Left forelimb (tissue), 1 donor: ENCODE measurements around the gene S100A1.
"Not testable (repeated sequence)": the region's sequence is repeated elsewhere in the genome, so short reads cannot be mapped to it uniquely, and the experiment has no call there.

ENCODE experiments used
- DNase-seq: peaks from one replicate; pipeline ENCODE4 v3.0.0-alpha.2; 2018; ENCODE audit warnings: low spot score

The S100A1 gene

GRCh38 chr1:153631047-153632022 is 3.1 kb downstream of the S100A1 start:
- no peak for DNase-seq

DNA sequence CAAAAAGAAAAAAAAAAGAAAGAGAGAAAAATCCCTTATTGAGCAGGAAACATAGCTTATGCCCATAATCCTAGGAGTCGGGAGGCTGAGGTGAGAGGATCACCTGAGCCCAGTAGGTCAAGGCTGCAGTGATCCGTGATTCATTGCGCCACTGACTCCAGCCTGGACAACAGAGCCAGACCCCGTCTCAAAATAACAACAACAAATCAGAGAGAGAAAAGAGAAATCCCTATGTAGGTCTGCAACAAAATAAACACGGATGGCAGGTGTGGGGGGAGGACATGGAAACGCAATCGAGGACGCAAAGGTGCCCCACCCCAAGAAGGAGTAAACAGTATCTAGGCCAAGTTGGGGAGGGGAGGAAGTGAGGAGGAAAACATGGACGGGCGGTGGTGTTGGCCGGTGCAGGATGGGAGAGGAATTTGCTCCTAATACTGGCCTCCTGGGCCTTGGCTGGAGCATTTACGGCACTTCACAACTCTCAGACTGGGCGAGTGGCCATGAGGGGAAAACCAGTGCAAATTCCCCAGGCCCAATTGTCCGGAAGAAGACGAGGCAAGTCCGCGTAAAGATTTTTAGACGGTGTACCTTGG is 5.0 kb downstream of the S100A1 start:
- DNase-seq, result no peak

DNA sequence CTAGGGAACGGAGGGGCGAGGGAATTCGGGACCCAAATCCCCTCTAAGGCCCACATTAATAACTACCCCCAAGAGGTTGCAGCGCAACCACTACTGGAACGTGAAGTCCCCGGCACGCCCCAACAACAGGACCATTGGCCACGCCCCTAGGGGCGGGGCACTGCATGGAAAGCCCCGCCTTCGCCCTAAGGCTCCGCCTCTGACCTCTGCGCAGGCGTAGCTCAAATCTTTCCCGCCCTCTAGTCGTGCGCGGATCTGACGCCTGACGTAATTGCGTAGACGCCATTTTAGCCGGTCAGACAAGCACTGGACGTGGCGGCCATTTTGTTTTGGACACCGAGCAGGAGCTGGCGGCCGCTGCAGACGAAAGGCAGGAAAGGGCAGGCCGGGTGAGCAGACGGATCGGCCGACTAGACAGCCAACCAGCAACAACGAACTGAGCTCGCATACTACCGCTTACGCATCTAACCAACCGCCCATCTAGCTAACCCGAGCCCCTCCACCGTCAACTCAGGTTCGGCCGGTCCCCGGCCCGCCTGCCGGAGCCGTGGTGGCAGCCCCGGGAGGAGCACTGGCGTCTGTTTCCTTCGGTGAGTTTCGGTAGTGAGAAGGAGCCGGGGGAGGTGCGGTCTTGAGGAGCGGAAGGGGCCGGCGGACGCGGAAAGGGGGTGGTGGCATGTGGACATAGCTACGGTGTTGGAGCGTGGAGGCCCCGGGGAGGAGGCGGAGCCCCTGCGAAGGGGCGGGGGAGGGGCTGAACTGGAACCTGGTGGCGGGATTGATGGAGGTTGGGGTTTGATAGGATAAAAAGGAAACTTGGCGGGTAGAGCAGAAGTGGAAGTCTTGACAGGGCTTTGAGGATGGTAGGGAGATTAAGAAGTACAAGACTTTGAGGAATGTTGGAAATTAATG is 5.8 kb downstream of the S100A1 start, which contains the start of gene CHTOP:
Gene CHTOP (plus strand): TSS at position 313 of the 912 bp plus-strand sequence. CDS start 2,523 bp downstream, outside the sequence.
- peak; percentile 96 for DNase-seq

DNA sequence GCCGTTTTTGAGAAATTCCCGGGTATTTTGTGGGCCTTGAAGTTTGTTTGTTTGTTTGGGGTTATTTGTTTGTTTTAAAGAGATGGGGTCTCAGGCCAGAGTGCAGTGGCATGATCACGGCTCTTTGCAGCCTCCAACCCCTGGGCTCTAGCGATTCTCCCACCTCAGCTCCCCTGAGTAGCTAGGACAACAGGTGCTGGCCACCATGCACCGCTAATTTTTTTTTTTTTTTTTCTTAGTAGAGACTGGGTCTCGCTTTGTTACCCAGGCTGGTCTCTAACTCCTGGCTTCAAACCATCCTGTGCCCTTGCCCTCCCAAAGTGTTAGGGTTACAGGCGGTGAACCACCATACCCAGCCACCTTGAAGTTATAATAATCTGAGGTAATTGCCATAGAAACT is 7.6 kb downstream of the S100A1 start:
- DNase-seq, result no peak

GRCh38 chr1:153636312-153636711 is 8.1 kb downstream of the S100A1 start:
- DNase-seq, result no peak

- DNase-seq, result no peak
These were observed 10.0 kb downstream of the S100A1 start for GRCh38 chr1:153638261-153638660.

- DNase-seq, result no peak
These were observed 11.0 kb downstream of the S100A1 start for GRCh38 chr1:153639280-153639679.

GRCh38 chr1:153640213-153640612 is 12.0 kb downstream of the S100A1 start:
- DNase-seq, result not testable (repeated sequence)

- DNase-seq, result no peak
These were observed 12.6 kb downstream of the S100A1 start for GRCh38 chr1:153640861-153641260.

GRCh38 chr1:153642161-153642560 is 13.9 kb downstream of the S100A1 start:
- DNase-seq, result no peak

DNA sequence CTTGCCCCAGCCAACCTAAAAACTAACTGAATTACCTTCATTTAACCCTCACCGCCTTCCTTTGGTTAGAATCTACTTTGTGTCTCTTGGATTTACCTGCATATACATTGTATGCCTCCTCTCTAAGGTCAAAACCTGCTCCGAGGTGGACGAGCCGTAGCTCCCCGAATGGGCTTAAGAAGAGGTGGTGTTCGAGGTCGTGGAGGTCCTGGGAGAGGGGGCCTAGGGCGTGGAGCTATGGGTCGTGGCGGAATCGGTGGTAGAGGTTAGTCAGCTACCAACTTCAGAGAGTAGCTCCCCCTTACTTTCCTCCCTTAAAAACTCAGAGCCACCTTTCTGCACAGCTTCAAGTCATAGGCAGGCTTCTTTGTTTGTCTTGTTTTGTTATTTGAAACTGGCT is 14.9 kb downstream of the S100A1 start:
- no peak for DNase-seq

- DNase-seq, result no peak
These were observed 15.6 kb downstream of the S100A1 start for GRCh38 chr1:153643816-153644215.

GRCh38 chr1:153646672-153647345 is 18.6 kb downstream of the S100A1 start:
- DNase-seq, result no peak

DNA sequence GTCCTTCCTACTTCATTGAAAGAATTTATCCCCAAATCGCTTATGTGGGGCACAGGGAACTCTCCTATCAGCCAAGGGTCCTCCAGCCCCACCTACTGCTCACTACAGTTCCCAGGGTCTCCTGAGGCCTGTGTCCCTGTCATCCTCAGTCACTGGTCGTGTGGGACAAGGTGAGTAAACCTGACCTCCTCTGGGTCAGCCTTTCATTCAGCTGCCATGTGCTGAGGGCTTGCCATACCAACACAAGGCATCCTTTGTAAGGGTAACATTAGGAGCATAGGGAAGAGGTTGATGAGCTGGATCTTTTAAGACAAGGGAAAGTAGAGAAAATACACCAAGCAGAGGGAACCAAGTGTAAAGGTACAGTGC is 19.1 kb downstream of the S100A1 start:
- DNase-seq, result no peak

- DNase-seq, result no peak
These were observed 19.9 kb downstream of the S100A1 start for GRCh38 chr1:153648000-153648643.

- DNase-seq, result no peak
These were observed 21.1 kb downstream of the S100A1 start for GRCh38 chr1:153649137-153649862.

DNA sequence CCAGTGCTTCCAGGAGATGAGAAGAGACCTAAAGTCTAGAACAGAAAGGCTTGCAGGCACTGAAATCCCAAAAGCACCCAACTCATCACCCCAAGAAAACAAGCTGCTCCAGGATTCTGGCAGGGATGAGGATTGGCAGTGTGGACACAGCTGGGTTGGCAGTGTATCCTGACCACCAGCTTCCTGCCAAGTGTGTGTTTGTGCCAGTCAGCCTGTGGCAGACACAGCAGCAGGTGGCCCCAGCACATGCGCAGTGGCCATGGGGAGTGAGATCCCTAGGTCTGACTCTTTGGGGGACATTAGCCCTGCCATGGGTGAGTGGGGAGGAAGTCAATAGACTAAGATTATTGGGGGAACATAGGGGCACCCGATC is 21.6 kb downstream of the S100A1 start:
- no peak for DNase-seq

DNA sequence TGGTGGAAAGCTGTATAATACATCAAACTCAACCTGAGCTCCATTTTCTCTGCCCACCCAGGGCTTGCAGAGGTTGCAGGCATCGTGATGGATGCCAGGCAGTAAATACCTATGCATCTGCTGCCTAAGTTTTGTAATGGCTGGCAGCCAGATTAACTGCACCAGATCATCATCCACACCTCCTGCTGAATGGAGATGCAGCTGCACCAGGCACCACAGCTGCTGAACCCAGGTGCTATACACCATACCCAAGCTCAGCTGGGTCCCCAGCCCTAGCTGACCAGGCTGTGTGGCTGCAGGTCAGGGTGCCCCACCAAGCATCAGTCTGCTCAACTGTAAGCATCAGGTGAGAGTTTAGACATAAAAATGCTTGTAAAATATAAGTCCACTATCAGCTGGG is 23.5 kb downstream of the S100A1 start:
- no peak for DNase-seq

GRCh38 chr1:153652805-153653500 is 24.7 kb downstream of the S100A1 start:
- no peak for DNase-seq

- no peak for DNase-seq
These were observed 27.1 kb downstream of the S100A1 start for GRCh38 chr1:153655333-153655732.
